ENCODE data around the gene ADAMTSL5. TPM values are rescaled to one million over a fixed set of nuclear protein-coding genes. Genes with fewer than 3 reads are reported as not detected.

The ADAMTSL5 gene
- total RNA-seq, 1 donor from 2014 or later = 0.58 TPM

- Histone ChIP-seq H3K36me3 (ENCODE audit: control insufficient read depth, insufficient read depth, low read length) (no peaks in the 10 kb centered on the region), H3K4me3 (ENCODE audit: low read depth, low read length) (no peak overlapping the region), H3K27me3 (ENCODE audit: control insufficient read depth, insufficient read depth, low read length) (peaks cover 7% of the 10 kb centered on the region)
- no peak for DNase-seq (ENCODE audit: low read depth)
- TF ChIP-seq CTCF (IDR thresholded peaks at IDR 0.05; ENCODE audit: insufficient read depth, low read length, poor library complexity, severe bottlenecking) = no peak
These were observed 25.9 kb downstream of the ADAMTSL5 start for GRCh38 chr19:1486720-1487575.

GRCh38 chr19:1483979-1484428, 28.8 kb downstream of the ADAMTSL5 start:
- no peak for DNase-seq (ENCODE audit: low read depth)
- H3K4me3 ChIP-seq (ENCODE audit: low read depth, low read length) = no peak overlapping the region
- TF ChIP-seq CTCF (IDR thresholded peaks at IDR 0.05; ENCODE audit: insufficient read depth, low read length, poor library complexity, severe bottlenecking) = no peak

GRCh38 chr19:1483131-1483978, 29.5 kb downstream of the ADAMTSL5 start:
- no peaks in the 10 kb centered on the region for H3K36me3 ChIP-seq (ENCODE audit: control insufficient read depth, insufficient read depth, low read length)
- no peak for DNase-seq (ENCODE audit: low read depth)
- TF ChIP-seq CTCF (IDR thresholded peaks at IDR 0.05; ENCODE audit: insufficient read depth, low read length, poor library complexity, severe bottlenecking) = no peak
- no peaks in the 10 kb centered on the region for H3K27me3 ChIP-seq (ENCODE audit: control insufficient read depth, insufficient read depth, low read length)
- no peak overlapping the region for H3K4me3 ChIP-seq (ENCODE audit: low read depth, low read length)

More at GRCh38 chr19:1483979-1484428, 28.8 kb downstream of the ADAMTSL5 start:
- Histone ChIP-seq H3K27me3 (ENCODE audit: control insufficient read depth, insufficient read depth, low read length) (no peaks in the 10 kb centered on the region), H3K36me3 (ENCODE audit: control insufficient read depth, insufficient read depth, low read length) (no peaks in the 10 kb centered on the region)

- H3K4me3 ChIP-seq (ENCODE audit: low read depth, low read length) = no peak overlapping the region
- no peaks in the 10 kb centered on the region for H3K27me3 ChIP-seq (ENCODE audit: control insufficient read depth, insufficient read depth, low read length)
- no peaks in the 10 kb centered on the region for H3K36me3 ChIP-seq (ENCODE audit: control insufficient read depth, insufficient read depth, low read length)
- no peak for TF ChIP-seq CTCF (IDR thresholded peaks at IDR 0.05; ENCODE audit: insufficient read depth, low read length, poor library complexity, severe bottlenecking)
- DNase-seq (ENCODE audit: low read depth) = no peak
These were observed 30.3 kb downstream of the ADAMTSL5 start for GRCh38 chr19:1482361-1483130.

- Histone ChIP-seq H3K36me3 (ENCODE audit: control insufficient read depth, insufficient read depth, low read length) (no peaks in the 10 kb centered on the region), H3K27me3 (ENCODE audit: control insufficient read depth, insufficient read depth, low read length) (no peaks in the 10 kb centered on the region), H3K4me3 (ENCODE audit: low read depth, low read length) (no peak overlapping the region)
- DNase-seq (ENCODE audit: low read depth) = no peak
- no peak for TF ChIP-seq CTCF (IDR thresholded peaks at IDR 0.05; ENCODE audit: insufficient read depth, low read length, poor library complexity, severe bottlenecking)
These were observed 30.9 kb downstream of the ADAMTSL5 start for GRCh38 chr19:1481893-1482360.

Measured in kidney epithelial cell (primary cell).